HG03520 (cell line): ENCODE results near the gene ZNF490.
"Not testable (repeated sequence)": the region's sequence is repeated elsewhere in the genome, so short reads cannot be mapped to it uniquely, and the experiment has no call there.

ENCODE experiments used
- ATAC-seq: cut with Tn5 transposase; IDR thresholded peaks from one replicate; pipeline ENCODE4 v1.9.1; 2021; ENCODE audit warnings: mild to moderate bottlenecking, moderate library complexity; ENCODE audit not compliant: unreplicated experiment

ZNF490 gene

GRCh38 chr19:12623361-12624031 lies 12.9 kb upstream of the ZNF490 start:
- no peak for ATAC-seq

- not testable (repeated sequence) for ATAC-seq
These were observed 10.8 kb upstream of the ZNF490 start for GRCh38 chr19:12621253-12622024.

- ATAC-seq = no peak
These were observed 7.0 kb upstream of the ZNF490 start for GRCh38 chr19:12617646-12618045.

- ATAC-seq = no peak
These were observed 717 bp upstream of the ZNF490 start for GRCh38 chr19:12611361-12611699.

DNA sequence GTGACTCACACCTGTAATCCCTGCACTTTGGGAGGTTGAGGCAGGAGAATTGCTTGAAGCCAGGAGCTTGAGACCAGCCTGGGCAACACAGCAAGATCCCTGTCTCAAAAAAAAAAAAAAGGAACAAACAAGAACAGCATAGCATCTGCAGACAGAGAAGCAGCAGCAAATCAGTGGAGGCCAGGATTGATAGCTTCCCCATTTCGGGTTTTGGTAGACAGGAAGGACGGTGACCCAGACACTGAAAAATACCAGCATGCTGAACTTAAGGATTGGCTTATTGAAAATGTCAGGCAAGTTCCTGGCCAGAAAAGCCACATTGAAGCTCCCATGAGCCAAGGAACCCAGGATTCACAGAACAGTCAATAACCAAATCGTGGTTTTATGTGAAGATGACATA lies 3.0 kb downstream of the ZNF490 start:
- ATAC-seq = no peak

DNA sequence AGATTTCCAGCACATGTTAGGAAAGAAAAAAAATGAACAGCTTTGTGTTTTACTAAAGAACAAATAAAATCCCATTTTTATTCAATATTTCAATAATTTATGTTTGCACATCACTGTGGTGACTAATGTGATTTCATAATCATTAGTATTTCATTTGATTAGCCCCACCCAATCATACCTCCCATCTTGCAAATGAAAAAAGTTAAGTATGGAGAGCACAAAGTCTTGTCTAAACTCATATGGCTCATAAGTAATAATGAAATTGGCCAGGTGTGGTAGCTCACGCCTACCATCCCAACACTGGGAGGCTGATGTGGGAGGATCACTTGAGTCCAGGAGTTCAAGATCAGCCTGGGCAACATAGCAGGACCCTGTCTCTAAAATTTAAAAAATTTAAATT lies 3.8 kb downstream of the ZNF490 start:
- no peak for ATAC-seq

- ATAC-seq = no peak
These were observed 6.9 kb downstream of the ZNF490 start for GRCh38 chr19:12603714-12604113.

DNA sequence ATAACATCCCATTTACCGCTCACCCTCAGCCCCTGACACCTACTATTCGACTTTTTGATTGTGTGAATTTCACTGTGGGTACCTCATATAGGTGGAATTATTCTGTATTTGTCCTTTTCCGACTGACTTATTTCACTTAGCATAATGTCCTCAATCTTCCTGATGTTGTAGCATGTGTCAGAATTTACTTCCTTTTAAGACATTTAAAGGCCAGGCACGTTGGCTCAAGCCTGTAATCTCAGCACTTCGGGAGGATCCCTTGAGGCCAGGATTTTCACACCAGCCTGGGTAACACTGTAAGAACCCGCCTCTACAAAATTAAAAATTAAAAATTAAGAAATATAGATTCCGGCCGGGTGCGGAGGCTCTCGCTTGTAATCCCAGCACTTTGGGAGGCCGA lies 13.0 kb downstream of the ZNF490 start:
- ATAC-seq = no peak

- no peak for ATAC-seq
These were observed 13.6 kb downstream of the ZNF490 start for GRCh38 chr19:12596927-12597548.

- no peak for ATAC-seq
These were observed 14.1 kb downstream of the ZNF490 start for GRCh38 chr19:12596485-12596884.

GRCh38 chr19:12581100-12581499 lies 29.5 kb downstream of the ZNF490 start:
- no peak for ATAC-seq

- ATAC-seq = no peak
These were observed 30.4 kb downstream of the ZNF490 start for GRCh38 chr19:12580180-12580694.

DNA sequence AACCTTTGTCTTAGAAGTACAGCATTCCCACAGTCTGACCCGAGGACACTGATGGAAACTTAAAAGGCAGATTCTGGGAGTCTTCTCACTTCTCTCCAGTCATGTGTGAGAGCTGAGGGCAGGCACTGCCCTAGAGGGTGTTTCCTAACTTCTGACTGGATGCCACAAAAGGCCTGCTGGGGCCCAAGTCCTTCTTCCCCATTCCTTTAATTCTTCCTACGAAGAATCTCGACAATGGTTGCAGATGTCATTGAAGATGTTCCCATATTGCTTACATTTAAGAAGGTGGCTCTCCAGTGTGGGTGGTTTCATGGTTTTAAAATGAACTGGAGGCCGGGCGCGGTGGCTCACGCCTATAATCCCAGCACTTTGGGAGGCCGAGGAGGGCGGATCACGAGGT lies 32.0 kb downstream of the ZNF490 start:
- ATAC-seq = no peak

GRCh38 chr19:12574036-12574435 lies 36.6 kb downstream of the ZNF490 start:
- ATAC-seq = no peak

DNA sequence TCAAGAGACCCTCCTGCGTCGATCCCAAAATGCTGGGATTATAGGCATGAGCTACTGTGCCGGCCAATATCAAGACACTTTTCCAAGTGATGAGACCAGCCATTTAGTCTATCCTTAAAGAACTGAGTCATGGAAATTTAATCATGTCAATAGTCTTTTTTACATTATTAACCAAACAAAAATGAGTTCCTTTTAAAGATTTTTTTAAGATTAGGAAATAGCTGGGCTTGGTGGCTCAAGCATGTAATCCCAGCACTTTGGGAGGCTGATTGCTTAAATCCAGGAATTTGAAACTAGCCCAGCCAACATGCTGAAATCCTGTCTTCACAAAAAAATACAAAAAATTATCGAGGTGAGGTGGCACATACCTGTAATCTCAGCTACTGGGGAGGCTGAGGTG lies 42.7 kb downstream of the ZNF490 start:
- ATAC-seq = no peak

DNA sequence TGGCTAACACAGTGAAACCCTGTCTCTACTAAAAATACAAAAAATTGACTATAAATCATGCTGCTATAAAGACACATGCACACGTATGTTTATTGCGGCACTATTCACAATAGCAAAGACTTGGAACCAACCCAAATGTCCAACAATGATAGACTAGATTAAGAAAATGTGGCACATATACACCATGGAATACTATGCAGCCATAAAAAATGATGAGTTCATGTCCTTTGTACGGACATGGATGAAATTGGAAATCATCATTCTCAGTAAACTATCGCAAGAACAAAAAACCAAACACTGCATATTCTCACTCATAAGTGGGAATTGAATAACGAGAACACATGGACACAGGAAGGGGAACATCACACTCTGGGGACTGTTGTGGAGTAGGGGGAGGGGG lies 44.2 kb downstream of the ZNF490 start:
- ATAC-seq = not testable (repeated sequence)

DNA sequence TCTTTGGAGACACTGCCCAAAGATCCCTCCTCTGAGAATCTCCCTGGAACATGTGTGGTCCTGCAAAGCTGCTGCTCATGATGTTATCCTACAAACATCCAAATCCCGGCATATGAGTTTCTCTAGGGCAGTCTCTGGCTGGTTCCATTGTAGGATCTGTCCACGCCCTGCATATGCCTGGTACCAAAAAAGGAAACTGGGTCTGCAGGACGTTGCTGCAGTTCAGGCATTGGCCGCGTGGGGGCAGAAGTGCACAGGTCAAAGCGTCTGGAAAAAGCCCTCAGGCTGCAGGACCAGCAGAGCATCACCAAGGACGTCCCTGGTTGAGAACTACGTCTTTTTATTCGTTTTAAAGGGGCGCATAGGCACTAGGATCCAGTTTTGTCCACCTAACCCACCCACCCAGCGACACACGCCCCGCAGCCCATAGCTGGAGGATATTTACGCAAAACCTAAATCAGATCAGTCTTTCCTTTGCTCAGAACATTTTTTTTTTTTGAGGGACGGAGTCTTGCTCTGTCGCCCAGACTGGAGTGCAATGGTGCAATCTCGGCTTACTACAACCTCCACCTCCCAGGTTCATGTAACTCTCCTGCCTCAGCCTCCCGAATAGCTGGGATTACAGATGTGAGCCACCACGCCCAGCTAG lies 46.5 kb downstream of the ZNF490 start:
- ATAC-seq = no peak

- no peak for ATAC-seq
These were observed 55.1 kb downstream of the ZNF490 start for GRCh38 chr19:12555456-12555930.

- ATAC-seq = peak; percentile 94
These were observed 59.4 kb downstream of the ZNF490 start, which contains the start of gene ZNF564 for GRCh38 chr19:12551060-12551832. Gene ZNF564 (minus strand): TSS chr19:12551482. CDS start chr19:12551332, 150 bp downstream.

DNA sequence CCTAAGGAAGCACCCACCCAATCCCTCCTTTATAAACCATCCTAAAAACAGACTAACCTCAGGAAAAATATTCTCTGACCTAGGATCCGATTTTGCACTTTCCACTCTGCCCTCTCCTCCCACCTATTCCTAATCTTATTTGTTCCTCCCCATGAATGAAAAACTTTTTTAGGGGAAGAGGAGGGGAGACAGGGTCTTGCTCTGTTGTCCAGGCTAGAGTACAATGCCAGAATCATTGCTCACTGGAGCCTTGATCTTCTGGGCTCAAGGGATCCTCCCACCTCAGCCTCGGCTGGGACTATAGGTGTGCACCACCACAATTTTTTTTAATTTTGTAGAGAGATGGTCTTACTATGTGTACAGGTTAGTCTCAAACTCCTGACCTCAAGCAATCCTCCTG lies 63.7 kb downstream of the ZNF490 start:
- ATAC-seq = no peak
